Measurements from ENCODE around the gene ELF3.
"Not testable (repeated sequence)": the region's sequence is repeated elsewhere in the genome, so short reads cannot be mapped to it uniquely, and the experiment has no call there.

ELF3 gene

DNA sequence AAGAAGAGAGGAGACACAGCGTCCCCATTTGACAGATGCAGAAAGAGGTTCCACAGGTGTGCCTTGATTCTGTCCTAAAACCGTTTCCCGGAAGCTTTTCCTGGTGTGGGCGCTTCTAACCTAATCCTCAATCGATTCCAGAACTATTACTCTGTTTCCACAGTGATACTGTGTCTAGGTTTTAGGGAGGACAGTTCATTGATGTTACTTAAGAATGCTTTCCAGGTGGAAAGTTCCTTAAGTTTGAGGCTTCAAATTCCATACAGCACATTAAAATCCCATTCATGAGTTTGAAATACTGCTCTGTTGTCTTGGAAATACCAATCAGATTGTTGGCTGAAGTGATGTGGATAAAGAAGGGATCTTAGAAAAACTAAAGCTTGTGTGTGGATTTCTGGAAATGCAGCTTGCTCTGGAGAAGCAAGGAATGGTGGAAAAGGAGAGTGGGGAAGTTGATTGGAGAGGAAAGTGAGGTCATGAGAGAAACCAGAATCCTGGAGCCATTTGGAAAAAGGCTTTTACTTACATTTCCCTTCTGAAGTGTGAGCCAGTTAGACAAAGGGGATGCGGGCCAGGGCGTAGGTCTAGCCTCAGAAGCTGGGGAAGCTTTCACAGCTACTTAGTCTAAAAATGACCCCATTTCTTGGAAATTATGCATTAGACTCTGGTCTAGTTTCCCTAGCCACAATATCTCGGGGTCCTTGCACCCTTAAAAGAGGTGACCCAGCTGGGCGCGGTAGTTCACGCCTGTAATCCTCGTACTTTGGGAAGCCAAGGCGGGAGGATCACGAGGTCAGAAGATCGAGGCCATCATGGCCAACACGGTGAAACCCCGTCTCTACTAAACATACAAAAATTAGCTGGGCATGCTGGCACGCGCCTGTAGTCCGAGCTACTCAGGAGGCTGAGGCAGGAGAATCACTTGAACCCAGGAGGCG is 6.7 kb downstream of the ELF3 start:
- Histone ChIP-seq H3K9me2 (ENCODE audit: low read depth, low read length) (no peaks in the 10 kb centered on the region), H3K4me1 (ENCODE audit: insufficient read depth, low read length, severe bottlenecking) (no peaks in the 10 kb centered on the region), H3K27ac (ENCODE audit: low read depth, low read length, poor library complexity, severe bottlenecking) (no peak overlapping the region), H2AFZ (ENCODE audit: low read length) (no peak overlapping the region), H4K20me1 (ENCODE audit: insufficient read depth, low read length) (no peaks in the 10 kb centered on the region), H3F3A (ENCODE audit: insufficient read depth, low read length) (no peaks in the 10 kb centered on the region), H3K9ac (ENCODE audit: low read length) (no peak overlapping the region), H3K36me3 (ENCODE audit: insufficient read depth, low read length) (no peaks in the 10 kb centered on the region), H3K4me3 (ENCODE audit: low read depth, low read length, poor library complexity, severe bottlenecking) (no peak overlapping the region), H3K9me3 (ENCODE audit: low read length) (no peaks in the 10 kb centered on the region), H3K79me2 (ENCODE audit: insufficient read depth, low read length) (no peaks in the 10 kb centered on the region), H3K4me2 (ENCODE audit: low read length) (no peak overlapping the region), H3K27me3 (ENCODE audit: insufficient read depth, low read length) (0 out of 2 replicates have a peak, but pooled peaks cover 3% of the 10 kb centered on the region)
- TF ChIP-seq, protein P1, sequence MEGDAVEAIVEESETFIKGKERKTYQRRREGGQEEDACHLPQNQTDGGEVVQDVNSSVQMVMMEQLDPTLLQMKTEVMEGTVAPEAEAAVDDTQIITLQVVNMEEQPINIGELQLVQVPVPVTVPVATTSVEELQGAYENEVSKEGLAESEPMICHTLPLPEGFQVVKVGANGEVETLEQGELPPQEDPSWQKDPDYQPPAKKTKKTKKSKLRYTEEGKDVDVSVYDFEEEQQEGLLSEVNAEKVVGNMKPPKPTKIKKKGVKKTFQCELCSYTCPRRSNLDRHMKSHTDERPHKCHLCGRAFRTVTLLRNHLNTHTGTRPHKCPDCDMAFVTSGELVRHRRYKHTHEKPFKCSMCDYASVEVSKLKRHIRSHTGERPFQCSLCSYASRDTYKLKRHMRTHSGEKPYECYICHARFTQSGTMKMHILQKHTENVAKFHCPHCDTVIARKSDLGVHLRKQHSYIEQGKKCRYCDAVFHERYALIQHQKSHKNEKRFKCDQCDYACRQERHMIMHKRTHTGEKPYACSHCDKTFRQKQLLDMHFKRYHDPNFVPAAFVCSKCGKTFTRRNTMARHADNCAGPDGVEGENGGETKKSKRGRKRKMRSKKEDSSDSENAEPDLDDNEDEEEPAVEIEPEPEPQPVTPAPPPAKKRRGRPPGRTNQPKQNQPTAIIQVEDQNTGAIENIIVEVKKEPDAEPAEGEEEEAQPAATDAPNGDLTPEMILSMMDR (IDR thresholded peaks at IDR 0.05; ENCODE audit: low read length): no peak
- no peak for TF ChIP-seq EZH2 (IDR thresholded peaks at IDR 0.05; ENCODE audit: borderline replicate concordance, low read length)

DNA sequence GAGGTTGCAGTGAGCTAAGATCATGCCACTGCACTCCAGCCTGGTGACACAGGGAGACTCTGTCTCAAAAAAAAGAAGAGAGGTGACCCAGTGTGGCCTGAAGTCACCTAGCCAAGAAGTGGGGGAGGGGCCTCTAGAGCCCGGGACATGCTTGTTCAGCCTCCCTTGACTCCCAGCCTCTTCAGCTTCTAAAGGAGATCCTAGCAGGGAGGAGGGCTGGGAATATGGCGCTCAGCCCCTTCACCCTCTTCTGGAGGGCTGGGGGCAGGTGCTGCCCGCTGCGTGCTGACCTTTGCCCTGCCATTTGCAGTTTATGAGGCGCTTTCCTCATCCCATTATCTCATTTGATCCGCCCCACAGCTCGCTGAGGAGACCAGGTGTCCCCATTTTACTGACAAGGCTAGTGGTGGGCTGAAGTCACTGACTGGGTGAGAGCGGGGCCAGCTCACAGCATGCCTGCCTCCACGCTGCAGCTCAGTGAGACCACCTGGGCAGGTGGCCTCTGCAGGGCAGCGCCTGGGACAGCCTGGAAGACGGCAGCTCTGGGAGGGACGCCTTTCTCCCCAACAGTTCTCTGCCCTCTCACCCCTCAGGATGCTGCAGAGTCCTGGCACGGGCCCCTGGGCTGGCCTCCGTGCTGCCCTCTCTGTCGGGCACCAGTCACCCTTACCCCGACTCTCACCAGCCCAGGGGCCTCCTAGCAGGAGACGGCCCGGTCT is 7.5 kb downstream of the ELF3 start:
- Histone ChIP-seq H3K9me2 (ENCODE audit: low read depth, low read length) (no peaks in the 10 kb centered on the region), H2AFZ (ENCODE audit: low read length) (no peak overlapping the region), H4K20me1 (ENCODE audit: insufficient read depth, low read length) (no peaks in the 10 kb centered on the region), H3K9me3 (ENCODE audit: low read length) (no peaks in the 10 kb centered on the region), H3K9ac (ENCODE audit: low read length) (no peak overlapping the region), H3K27me3 (ENCODE audit: insufficient read depth, low read length) (0 out of 2 replicates have a peak, but pooled peaks cover 3% of the 10 kb centered on the region), H3K36me3 (ENCODE audit: insufficient read depth, low read length) (no peaks in the 10 kb centered on the region), H3K79me2 (ENCODE audit: insufficient read depth, low read length) (no peaks in the 10 kb centered on the region), H3K4me1 (ENCODE audit: insufficient read depth, low read length, severe bottlenecking) (no peaks in the 10 kb centered on the region), H3F3A (ENCODE audit: insufficient read depth, low read length) (no peaks in the 10 kb centered on the region), H3K4me2 (ENCODE audit: low read length) (no peak overlapping the region), H3K27ac (ENCODE audit: low read depth, low read length, poor library complexity, severe bottlenecking) (no peak overlapping the region), H3K4me3 (ENCODE audit: low read depth, low read length, poor library complexity, severe bottlenecking) (no peak overlapping the region)
- TF ChIP-seq, protein P1 (IDR thresholded peaks at IDR 0.05; ENCODE audit: low read length): no peak
- TF ChIP-seq EZH2 (IDR thresholded peaks at IDR 0.05; ENCODE audit: borderline replicate concordance, low read length): no peak

DNA sequence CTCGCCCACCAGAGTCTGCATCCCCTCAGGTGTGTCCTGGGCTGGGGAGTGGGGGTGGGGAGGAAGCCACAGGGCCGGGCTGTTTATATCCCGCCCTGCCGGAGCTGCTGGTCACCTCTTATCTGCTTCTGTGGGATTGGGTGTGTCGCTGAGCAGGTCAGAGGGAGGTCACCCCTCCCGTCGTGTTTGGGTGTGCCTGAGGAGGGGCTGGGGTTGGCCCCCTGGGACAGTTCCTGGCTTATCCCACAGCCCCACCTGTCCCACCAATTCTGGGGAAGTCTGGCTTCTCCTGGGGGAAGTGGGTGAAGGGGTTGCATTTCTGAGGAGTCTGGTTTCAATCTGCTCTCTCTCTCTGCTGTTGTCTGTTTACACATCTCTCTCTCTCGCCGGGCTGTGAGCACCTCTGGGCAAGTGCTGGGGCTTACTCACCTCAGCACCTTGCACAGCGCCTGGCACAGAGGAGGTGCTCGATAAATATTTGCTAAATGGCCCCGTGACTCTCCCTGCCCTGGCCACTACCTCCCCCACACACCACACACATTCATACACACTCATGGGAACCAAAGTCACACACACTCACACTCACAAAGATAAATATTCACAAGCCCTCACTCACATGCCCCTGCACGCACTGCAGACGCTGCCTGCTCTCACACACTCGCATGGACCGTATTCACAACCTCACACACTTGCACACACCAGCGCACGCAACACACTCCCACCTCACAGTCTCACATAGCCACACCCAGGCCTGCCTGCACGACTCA is 8.3 kb downstream of the ELF3 start:
- no peaks in the 10 kb centered on the region for H3K4me1 ChIP-seq (ENCODE audit: insufficient read depth, low read length, severe bottlenecking)
- no peak overlapping the region for H3K27ac ChIP-seq (ENCODE audit: low read depth, low read length, poor library complexity, severe bottlenecking)
- no peaks in the 10 kb centered on the region for H3K9me3 ChIP-seq (ENCODE audit: low read length)
- H3K4me3 ChIP-seq (ENCODE audit: low read depth, low read length, poor library complexity, severe bottlenecking): no peak overlapping the region
- no peak overlapping the region for H2AFZ ChIP-seq (ENCODE audit: low read length)
- H3K4me2 ChIP-seq (ENCODE audit: low read length): no peak overlapping the region
- TF ChIP-seq EZH2 (IDR thresholded peaks at IDR 0.05; ENCODE audit: borderline replicate concordance, low read length): no peak
- TF ChIP-seq, protein P1 (IDR thresholded peaks at IDR 0.05; ENCODE audit: low read length): no peak
- H4K20me1 ChIP-seq (ENCODE audit: insufficient read depth, low read length): no peaks in the 10 kb centered on the region
- H3K79me2 ChIP-seq (ENCODE audit: insufficient read depth, low read length): no peaks in the 10 kb centered on the region
- H3K9ac ChIP-seq (ENCODE audit: low read length): no peak overlapping the region
- H3K9me2 ChIP-seq (ENCODE audit: low read depth, low read length): no peaks in the 10 kb centered on the region
- 0 out of 2 replicates have a peak, but pooled peaks cover 3% of the 10 kb centered on the region for H3K27me3 ChIP-seq (ENCODE audit: insufficient read depth, low read length)
- H3F3A ChIP-seq (ENCODE audit: insufficient read depth, low read length): no peaks in the 10 kb centered on the region
- H3K36me3 ChIP-seq (ENCODE audit: insufficient read depth, low read length): no peaks in the 10 kb centered on the region

DNA sequence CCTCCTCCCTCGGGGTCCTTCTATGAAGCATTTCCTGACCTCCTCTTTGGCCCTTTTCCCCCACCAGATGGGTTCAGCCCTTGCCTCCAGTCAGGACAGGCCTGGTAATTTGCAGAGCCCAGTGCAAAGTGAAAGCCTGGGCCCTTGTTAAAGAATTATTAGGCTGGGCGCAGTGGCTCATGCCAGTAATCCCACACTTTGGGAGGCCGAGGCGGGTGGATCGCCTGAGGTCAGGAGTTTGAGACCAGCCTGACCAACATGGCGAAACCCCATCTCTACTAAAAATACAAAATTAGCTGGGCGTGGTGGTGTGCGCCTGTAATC is 8.8 kb downstream of the ELF3 start:
- not testable (repeated sequence) for H3K4me2 ChIP-seq (ENCODE audit: low read length); H3K9ac ChIP-seq (ENCODE audit: low read length); H4K20me1 ChIP-seq (ENCODE audit: insufficient read depth, low read length); H3K9me2 ChIP-seq (ENCODE audit: low read depth, low read length); H3K36me3 ChIP-seq (ENCODE audit: insufficient read depth, low read length); H2AFZ ChIP-seq (ENCODE audit: low read length); H3K27ac ChIP-seq (ENCODE audit: low read depth, low read length, poor library complexity, severe bottlenecking); H3K79me2 ChIP-seq (ENCODE audit: insufficient read depth, low read length); H3K9me3 ChIP-seq (ENCODE audit: low read length); H3K4me1 ChIP-seq (ENCODE audit: insufficient read depth, low read length, severe bottlenecking); H3K27me3 ChIP-seq (ENCODE audit: insufficient read depth, low read length); H3F3A ChIP-seq (ENCODE audit: insufficient read depth, low read length); H3K4me3 ChIP-seq (ENCODE audit: low read depth, low read length, poor library complexity, severe bottlenecking)
